ENCODE data around the gene CCR3.

Gene CCR3

GRCh38 chr3:46299608-46300460 lies 57.6 kb downstream of the CCR3 start:
- DNase-seq = peak; percentile 33 to 40

GRCh38 chr3:46300461-46300789 lies 58.2 kb downstream of the CCR3 start:
- no peak for DNase-seq

GRCh38 chr3:46301122-46301835 lies 59.0 kb downstream of the CCR3 start:
- DNase-seq = no peak

- DNase-seq = no peak
These were observed 61.0 kb downstream of the CCR3 start for GRCh38 chr3:46303240-46303639.

GRCh38 chr3:46304739-46305138 lies 62.5 kb downstream of the CCR3 start:
- DNase-seq = no peak

GRCh38 chr3:46312991-46313390 lies 70.7 kb downstream of the CCR3 start:
- DNase-seq = peak in 1 of 2 donors; percentile 48

- peak in 1 of 2 donors; percentile 26 for DNase-seq
These were observed 72.3 kb downstream of the CCR3 start for GRCh38 chr3:46314517-46314916.

- no peak for DNase-seq
These were observed 73.9 kb downstream of the CCR3 start for GRCh38 chr3:46316206-46316605.

All from CD4-positive, alpha-beta T cell treated with Interferon alpha-2 for 1 hour (primary cell).